ENCODE results near the gene PDCD11. TPM values are rescaled to one million over a fixed set of nuclear protein-coding genes. Genes with fewer than 3 reads are reported as not detected.
"Not testable (repeated sequence)": the region's sequence is repeated elsewhere in the genome, so short reads cannot be mapped to it uniquely, and the experiment has no call there.

PDCD11 gene
- total and polyA plus RNA-seq, 2 experiments from 2014 or later, result 17.5 to 26.6 TPM

GRCh38 chr10:103480521-103480920 lies 84.1 kb downstream of the PDCD11 start:
- DNase-seq, result peak; percentile 68
- no peak overlapping the region for H3K9ac ChIP-seq
- H4K20me1 ChIP-seq (ENCODE audit: insufficient read depth), result no peaks in the 10 kb centered on the region
- H3K9me2 ChIP-seq (ENCODE audit: insufficient read depth), result no peaks in the 10 kb centered on the region
- H3K4me3 ChIP-seq, result no peak overlapping the region
- 31 to 43% methylated on average over 5 of the region's 5 CpGs for WGBS, 2 experiments (ENCODE audit: low coverage in 1 of 2, low lambda C conversion rate in 2 of 2, missing lambda C conversion rate in 2 of 2)
- H3K36me3 ChIP-seq (ENCODE audit: low read depth), result no peaks in the 10 kb centered on the region
- H3K27ac ChIP-seq, result no peak overlapping the region
- H3K4me1 ChIP-seq (ENCODE audit: insufficient read depth), result peaks cover 15% of the 10 kb centered on the region
- no peak overlapping the region for H3K4me2 ChIP-seq (ENCODE audit: unreplicated experiment)
- TF ChIP-seq EZH2phosphoT487 (IDR thresholded peaks at IDR 0.05; ENCODE audit: insufficient read depth, low read depth) (no peak), EZH2 (IDR thresholded peaks at IDR 0.05; ENCODE audit: insufficient read depth, poor library complexity, severe bottlenecking) (no peak)
- no peaks in the 10 kb centered on the region for H3F3A ChIP-seq (ENCODE audit: insufficient read depth)
- H3K79me2 ChIP-seq (ENCODE audit: insufficient read depth), result no peaks in the 10 kb centered on the region
- H2AFZ ChIP-seq, result no peak overlapping the region
- no peaks in the 10 kb centered on the region for H3K9me3 ChIP-seq (ENCODE audit: low read depth)
- in situ Hi-C loops (cut with MboI), result loop anchor here (10.0 kb wide), 1 partner anchor 66 kb away; no protein-coding TSS in a partner anchor
- H3K27me3 ChIP-seq (replicated peaks; ENCODE audit: insufficient read depth), result no peaks in the 10 kb centered on the region

GRCh38 chr10:103481974-103482531 lies 85.6 kb downstream of the PDCD11 start:
- peak; percentile 82 for DNase-seq
- 32 to 34% methylated on average over 12 of the region's 12 CpGs for WGBS, 2 experiments (ENCODE audit: low coverage in 1 of 2, low lambda C conversion rate in 2 of 2, missing lambda C conversion rate in 2 of 2)
- Histone ChIP-seq H3K27me3 (replicated peaks; ENCODE audit: insufficient read depth) (no peaks in the 10 kb centered on the region), H3K9ac (no peak overlapping the region), H3K79me2 (ENCODE audit: insufficient read depth) (no peaks in the 10 kb centered on the region), H3K9me3 (ENCODE audit: low read depth) (no peaks in the 10 kb centered on the region), H2AFZ (no peak overlapping the region), H4K20me1 (ENCODE audit: insufficient read depth) (no peaks in the 10 kb centered on the region), H3K4me1 (ENCODE audit: insufficient read depth) (peaks cover 15% of the 10 kb centered on the region), H3K36me3 (ENCODE audit: low read depth) (no peaks in the 10 kb centered on the region), H3F3A (ENCODE audit: insufficient read depth) (no peaks in the 10 kb centered on the region), H3K27ac (no peak overlapping the region), H3K9me2 (ENCODE audit: insufficient read depth) (no peaks in the 10 kb centered on the region), H3K4me3 (no peak overlapping the region), H3K4me2 (ENCODE audit: unreplicated experiment) (no peak overlapping the region)
- in situ Hi-C loops (cut with MboI), result loop anchor here (10.0 kb wide), 1 partner anchor 67 kb away; no protein-coding TSS in a partner anchor
- TF ChIP-seq EZH2 (IDR thresholded peaks at IDR 0.05; ENCODE audit: insufficient read depth, poor library complexity, severe bottlenecking) (no peak), EZH2phosphoT487 (IDR thresholded peaks at IDR 0.05; ENCODE audit: insufficient read depth, low read depth) (no peak)

- not testable (repeated sequence) for H4K20me1 ChIP-seq (ENCODE audit: insufficient read depth); H3K4me1 ChIP-seq (ENCODE audit: insufficient read depth); H3K9me3 ChIP-seq (ENCODE audit: low read depth); H3K36me3 ChIP-seq (ENCODE audit: low read depth); H3K4me3 ChIP-seq; H3K4me2 ChIP-seq (ENCODE audit: unreplicated experiment); H3K27me3 ChIP-seq (replicated peaks; ENCODE audit: insufficient read depth); DNase-seq; H3K27ac ChIP-seq; H3F3A ChIP-seq (ENCODE audit: insufficient read depth); H3K9me2 ChIP-seq (ENCODE audit: insufficient read depth); H3K79me2 ChIP-seq (ENCODE audit: insufficient read depth); H3K9ac ChIP-seq; H2AFZ ChIP-seq
- in situ Hi-C loops (cut with MboI), result loop anchor here (10.0 kb wide), 1 partner anchor 72 kb away; no protein-coding TSS in a partner anchor
- 60 to 69% methylated on average over 8 of the region's 8 CpGs for WGBS, 2 experiments (ENCODE audit: low coverage in 1 of 2, low lambda C conversion rate in 2 of 2, missing lambda C conversion rate in 2 of 2)
These were observed 90.4 kb downstream of the PDCD11 start for GRCh38 chr10:103486635-103487409.

GRCh38 chr10:103487410-103487708 lies 90.9 kb downstream of the PDCD11 start:
- Histone ChIP-seq H3K27ac (no peak overlapping the region), H2AFZ (no peak overlapping the region), H3K36me3 (ENCODE audit: low read depth) (no peaks in the 10 kb centered on the region), H3K9ac (no peak overlapping the region), H4K20me1 (ENCODE audit: insufficient read depth) (no peaks in the 10 kb centered on the region), H3K9me3 (ENCODE audit: low read depth) (no peaks in the 10 kb centered on the region), H3K9me2 (ENCODE audit: insufficient read depth) (no peaks in the 10 kb centered on the region), H3F3A (ENCODE audit: insufficient read depth) (peaks cover 3% of the 10 kb centered on the region), H3K4me2 (ENCODE audit: unreplicated experiment) (no peak overlapping the region), H3K27me3 (replicated peaks; ENCODE audit: insufficient read depth) (no peaks in the 10 kb centered on the region), H3K4me1 (ENCODE audit: insufficient read depth) (peaks cover 7% of the 10 kb centered on the region), H3K4me3 (no peak overlapping the region), H3K79me2 (ENCODE audit: insufficient read depth) (no peaks in the 10 kb centered on the region)
- no peak for DNase-seq
- in situ Hi-C loops (cut with MboI), result loop anchor here (10.0 kb wide), 1 partner anchor 73 kb away; no protein-coding TSS in a partner anchor
- TF ChIP-seq EZH2phosphoT487 (IDR thresholded peaks at IDR 0.05; ENCODE audit: insufficient read depth, low read depth) (no peak), EZH2 (IDR thresholded peaks at IDR 0.05; ENCODE audit: insufficient read depth, poor library complexity, severe bottlenecking) (no peak)
- 63 to 72% methylated on average over 2 of the region's 2 CpGs for WGBS, 2 experiments (ENCODE audit: low coverage in 1 of 2, low lambda C conversion rate in 2 of 2, missing lambda C conversion rate in 2 of 2)

All from GM23248 (cell line).